Effector CD4-positive, alpha-beta T cell (primary cell): ENCODE measurements around the gene CCL26.
"Not testable (repeated sequence)": the region's sequence is repeated elsewhere in the genome, so short reads cannot be mapped to it uniquely, and the experiment has no call there.

Experiments used
- DNase-seq: peaks from one replicate; pipeline ENCODE4 v3.0.0-alpha.2; 2020

Gene CCL26

GRCh38 chr7:75789361-75789924, 17.4 kb upstream of the CCL26 start:
- no peak for DNase-seq

- DNase-seq: not testable (repeated sequence)
Measured at GRCh38 chr7:75788154-75788847, 16.3 kb upstream of the CCL26 start.

- not testable (repeated sequence) for DNase-seq
Measured at GRCh38 chr7:75783058-75783457, 11.0 kb upstream of the CCL26 start.

- DNase-seq: not testable (repeated sequence)
Measured at GRCh38 chr7:75780647-75781273, 8.7 kb upstream of the CCL26 start.

GRCh38 chr7:75779516-75779915, 7.5 kb upstream of the CCL26 start:
- not testable (repeated sequence) for DNase-seq

- DNase-seq: not testable (repeated sequence)
Measured at GRCh38 chr7:75779035-75779434, 7.0 kb upstream of the CCL26 start.

GRCh38 chr7:75776295-75776971, 4.4 kb upstream of the CCL26 start:
- DNase-seq: no peak

GRCh38 chr7:75773958-75774357, 1.9 kb upstream of the CCL26 start:
- not testable (repeated sequence) for DNase-seq

GRCh38 chr7:75771224-75771623, 787 bp downstream of the CCL26 start:
- DNase-seq: no peak

GRCh38 chr7:75762350-75762917, 9.6 kb downstream of the CCL26 start:
- no peak for DNase-seq

- DNase-seq: not testable (repeated sequence)
Measured at GRCh38 chr7:75761801-75762200, 10.2 kb downstream of the CCL26 start.

GRCh38 chr7:75758491-75758890, 13.5 kb downstream of the CCL26 start:
- no peak for DNase-seq

- DNase-seq: no peak
Measured at GRCh38 chr7:75757860-75758259, 14.2 kb downstream of the CCL26 start.

- DNase-seq: no peak
Measured at GRCh38 chr7:75756991-75757676, 14.9 kb downstream of the CCL26 start.

GRCh38 chr7:75756206-75756990, 15.6 kb downstream of the CCL26 start:
- DNase-seq: no peak

GRCh38 chr7:75743455-75743859, 28.6 kb downstream of the CCL26 start:
- DNase-seq: no peak

GRCh38 chr7:75740846-75741497, 31.0 kb downstream of the CCL26 start:
- DNase-seq: no peak

- DNase-seq: no peak
Measured at GRCh38 chr7:75739796-75740672, 32.0 kb downstream of the CCL26 start.

- DNase-seq: peak; percentile 100
Measured at GRCh38 chr7:75738975-75739795, 32.8 kb downstream of the CCL26 start.
